Measurements from ENCODE around the gene IL13. TPM values are rescaled to one million over a fixed set of nuclear protein-coding genes. Genes with fewer than 3 reads are reported as not detected.
"Not testable (repeated sequence)": the region's sequence is repeated elsewhere in the genome, so short reads cannot be mapped to it uniquely, and the experiment has no call there.

The IL13 gene
- total RNA-seq (2012; rRNA removed): not detected in 2 replicates

GRCh38 chr5:132657676-132658380 is at the start of gene IL13:
IL13 (plus strand) TSS chr5:132658173; CDS start chr5:132658187, 14 bp downstream.
- no peak within 1 kb of the TSS for H3K4me2 ChIP-seq (ENCODE audit: low read length)
- H3K27me3 ChIP-seq (ENCODE audit: control insufficient read depth, insufficient read depth, low read length): peaks cover 15% of the 10 kb centered on the region
- H3K4me1 ChIP-seq (ENCODE audit: control insufficient read depth, insufficient read depth, low read length): peaks cover 17% of the 10 kb centered on the region
- H3K36me3 ChIP-seq (ENCODE audit: insufficient read depth, low read length): no peaks in the 10 kb centered on the region
- no peak within 1 kb of the TSS for H3K4me3 ChIP-seq (ENCODE audit: low read length)
- H3K9me3 ChIP-seq (replicated peaks; ENCODE audit: low read length): no peaks in the 10 kb centered on the region
- no peak within 1 kb of the TSS for H3K9ac ChIP-seq (ENCODE audit: low read depth, low read length)

- Histone ChIP-seq H3K4me1 (ENCODE audit: control insufficient read depth, insufficient read depth, low read length) (no peaks in the 10 kb centered on the region), H3K4me2 (ENCODE audit: low read length) (no peak overlapping the region), H3K9ac (ENCODE audit: low read depth, low read length) (no peak overlapping the region), H3K27me3 (ENCODE audit: control insufficient read depth, insufficient read depth, low read length) (no peaks in the 10 kb centered on the region), H3K36me3 (ENCODE audit: insufficient read depth, low read length) (peaks cover 60% of the 10 kb centered on the region), H3K4me3 (ENCODE audit: low read length) (no peak overlapping the region), H3K9me3 (replicated peaks; ENCODE audit: low read length) (no peaks in the 10 kb centered on the region)
Measured at GRCh38 chr5:132611965-132612364, 46.0 kb upstream of the IL13 start.

- Histone ChIP-seq H3K4me3 (ENCODE audit: low read length) (no peak overlapping the region), H3K27me3 (ENCODE audit: control insufficient read depth, insufficient read depth, low read length) (no peaks in the 10 kb centered on the region), H3K36me3 (ENCODE audit: insufficient read depth, low read length) (peaks cover 60% of the 10 kb centered on the region)
Measured at GRCh38 chr5:132612846-132613245, 45.1 kb upstream of the IL13 start.

GRCh38 chr5:132621699-132622098 is 36.3 kb upstream of the IL13 start:
- peaks cover 29% of the 10 kb centered on the region for H3K36me3 ChIP-seq (ENCODE audit: insufficient read depth, low read length)
- no peak overlapping the region for H3K9ac ChIP-seq (ENCODE audit: low read depth, low read length)
- no peaks in the 10 kb centered on the region for H3K4me1 ChIP-seq (ENCODE audit: control insufficient read depth, insufficient read depth, low read length)
- H3K4me2 ChIP-seq (ENCODE audit: low read length): no peak overlapping the region
- H3K9me3 ChIP-seq (replicated peaks; ENCODE audit: low read length): no peaks in the 10 kb centered on the region
- H3K27me3 ChIP-seq (ENCODE audit: control insufficient read depth, insufficient read depth, low read length): no peaks in the 10 kb centered on the region
- no peak overlapping the region for H3K4me3 ChIP-seq (ENCODE audit: low read length)

More at GRCh38 chr5:132612846-132613245, 45.1 kb upstream of the IL13 start:
- no peak overlapping the region for H3K4me2 ChIP-seq (ENCODE audit: low read length)
- no peaks in the 10 kb centered on the region for H3K4me1 ChIP-seq (ENCODE audit: control insufficient read depth, insufficient read depth, low read length)
- H3K9me3 ChIP-seq (replicated peaks; ENCODE audit: low read length): no peaks in the 10 kb centered on the region
- no peak overlapping the region for H3K9ac ChIP-seq (ENCODE audit: low read depth, low read length)

GRCh38 chr5:132622608-132623007 is 35.4 kb upstream of the IL13 start:
- Histone ChIP-seq H3K4me1 (ENCODE audit: control insufficient read depth, insufficient read depth, low read length) (no peaks in the 10 kb centered on the region), H3K4me2 (ENCODE audit: low read length) (no peak overlapping the region), H3K9me3 (replicated peaks; ENCODE audit: low read length) (no peaks in the 10 kb centered on the region), H3K27me3 (ENCODE audit: control insufficient read depth, insufficient read depth, low read length) (no peaks in the 10 kb centered on the region), H3K9ac (ENCODE audit: low read depth, low read length) (no peak overlapping the region), H3K36me3 (ENCODE audit: insufficient read depth, low read length) (peaks cover 23% of the 10 kb centered on the region), H3K4me3 (ENCODE audit: low read length) (no peak overlapping the region)

- Histone ChIP-seq H3K4me2 (ENCODE audit: low read length) (no peak overlapping the region), H3K4me3 (ENCODE audit: low read length) (no peak overlapping the region), H3K9me3 (replicated peaks; ENCODE audit: low read length) (no peaks in the 10 kb centered on the region), H3K4me1 (ENCODE audit: control insufficient read depth, insufficient read depth, low read length) (no peaks in the 10 kb centered on the region), H3K9ac (ENCODE audit: low read depth, low read length) (no peak overlapping the region), H3K27me3 (ENCODE audit: control insufficient read depth, insufficient read depth, low read length) (no peaks in the 10 kb centered on the region), H3K36me3 (ENCODE audit: insufficient read depth, low read length) (peaks cover 24% of the 10 kb centered on the region)
Measured at GRCh38 chr5:132627470-132627869, 30.5 kb upstream of the IL13 start.

- H3K9ac ChIP-seq (ENCODE audit: low read depth, low read length): no peak overlapping the region
- H3K4me2 ChIP-seq (ENCODE audit: low read length): no peak overlapping the region
- no peaks in the 10 kb centered on the region for H3K4me1 ChIP-seq (ENCODE audit: control insufficient read depth, insufficient read depth, low read length)
- H3K27me3 ChIP-seq (ENCODE audit: control insufficient read depth, insufficient read depth, low read length): no peaks in the 10 kb centered on the region
- peaks cover 21% of the 10 kb centered on the region for H3K36me3 ChIP-seq (ENCODE audit: insufficient read depth, low read length)
- no peak overlapping the region for H3K4me3 ChIP-seq (ENCODE audit: low read length)
- no peaks in the 10 kb centered on the region for H3K9me3 ChIP-seq (replicated peaks; ENCODE audit: low read length)
Measured at GRCh38 chr5:132628814-132629213, 29.2 kb upstream of the IL13 start.

GRCh38 chr5:132629230-132629944 is 28.6 kb upstream of the IL13 start:
- Histone ChIP-seq H3K9me3 (replicated peaks; ENCODE audit: low read length) (no peaks in the 10 kb centered on the region), H3K4me1 (ENCODE audit: control insufficient read depth, insufficient read depth, low read length) (no peaks in the 10 kb centered on the region), H3K4me3 (ENCODE audit: low read length) (no peak overlapping the region), H3K27me3 (ENCODE audit: control insufficient read depth, insufficient read depth, low read length) (no peaks in the 10 kb centered on the region), H3K9ac (ENCODE audit: low read depth, low read length) (no peak overlapping the region), H3K4me2 (ENCODE audit: low read length) (no peak overlapping the region), H3K36me3 (ENCODE audit: insufficient read depth, low read length) (peaks cover 19% of the 10 kb centered on the region)

GRCh38 chr5:132633587-132633986 is 24.4 kb upstream of the IL13 start:
- not testable (repeated sequence) for H3K9ac ChIP-seq (ENCODE audit: low read depth, low read length); H3K4me1 ChIP-seq (ENCODE audit: control insufficient read depth, insufficient read depth, low read length); H3K9me3 ChIP-seq (replicated peaks; ENCODE audit: low read length); H3K27me3 ChIP-seq (ENCODE audit: control insufficient read depth, insufficient read depth, low read length); H3K4me2 ChIP-seq (ENCODE audit: low read length); H3K4me3 ChIP-seq (ENCODE audit: low read length)
- H3K36me3 ChIP-seq (ENCODE audit: insufficient read depth, low read length): peaks cover 39% of the 10 kb centered on the region

- H3K9me3 ChIP-seq (replicated peaks; ENCODE audit: low read length): no peaks in the 10 kb centered on the region
- H3K9ac ChIP-seq (ENCODE audit: low read depth, low read length): no peak overlapping the region
- H3K4me3 ChIP-seq (ENCODE audit: low read length): no peak overlapping the region
- no peak overlapping the region for H3K4me2 ChIP-seq (ENCODE audit: low read length)
- H3K4me1 ChIP-seq (ENCODE audit: control insufficient read depth, insufficient read depth, low read length): no peaks in the 10 kb centered on the region
- H3K36me3 ChIP-seq (ENCODE audit: insufficient read depth, low read length): peaks cover 46% of the 10 kb centered on the region
- no peaks in the 10 kb centered on the region for H3K27me3 ChIP-seq (ENCODE audit: control insufficient read depth, insufficient read depth, low read length)
Measured at GRCh38 chr5:132635873-132636272, 22.1 kb upstream of the IL13 start.

- H3K9me3 ChIP-seq (replicated peaks; ENCODE audit: low read length): no peaks in the 10 kb centered on the region
- no peak overlapping the region for H3K9ac ChIP-seq (ENCODE audit: low read depth, low read length)
- no peak overlapping the region for H3K4me2 ChIP-seq (ENCODE audit: low read length)
- no peaks in the 10 kb centered on the region for H3K4me1 ChIP-seq (ENCODE audit: control insufficient read depth, insufficient read depth, low read length)
- no peak overlapping the region for H3K4me3 ChIP-seq (ENCODE audit: low read length)
- peaks cover 53% of the 10 kb centered on the region for H3K36me3 ChIP-seq (ENCODE audit: insufficient read depth, low read length)
- no peaks in the 10 kb centered on the region for H3K27me3 ChIP-seq (ENCODE audit: control insufficient read depth, insufficient read depth, low read length)
Measured at GRCh38 chr5:132637241-132637640, 20.7 kb upstream of the IL13 start.

GRCh38 chr5:132639706-132640130 is 18.3 kb upstream of the IL13 start:
- no peaks in the 10 kb centered on the region for H3K4me1 ChIP-seq (ENCODE audit: control insufficient read depth, insufficient read depth, low read length)
- no peaks in the 10 kb centered on the region for H3K27me3 ChIP-seq (ENCODE audit: control insufficient read depth, insufficient read depth, low read length)
- no peak overlapping the region for H3K9ac ChIP-seq (ENCODE audit: low read depth, low read length)
- H3K4me3 ChIP-seq (ENCODE audit: low read length): no peak overlapping the region
- H3K36me3 ChIP-seq (ENCODE audit: insufficient read depth, low read length): peaks cover 65% of the 10 kb centered on the region
- H3K9me3 ChIP-seq (replicated peaks; ENCODE audit: low read length): no peaks in the 10 kb centered on the region
- H3K4me2 ChIP-seq (ENCODE audit: low read length): no peak overlapping the region

Data from skeletal muscle satellite cell (primary cell).